Hepatocyte (in vitro differentiated cells): ENCODE data around the gene SV2C. TPM values are rescaled to one million over a fixed set of nuclear protein-coding genes. Genes with fewer than 3 reads are reported as not detected.

ENCODE experiments used
- DNase-seq: peaks from one replicate; pipeline ENCODE4 v3.0.0-alpha.2; 2016; ENCODE audit warnings: low spot score
- H2AFZ ChIP-seq: fragments of 200-600 bp; sonication (generic); 2 replicates; pipeline ENCODE4 v1.6.0; 2016; ENCODE audit warnings: antibody characterized with exemption, mild to moderate bottlenecking
- H3K27ac ChIP-seq: fragments of 200-600 bp; sonication (generic); 2 replicates; pipeline ENCODE4 v1.5.1; 2016; ENCODE audit warnings: mild to moderate bottlenecking
- H3K27me3 ChIP-seq: fragments of 200-600 bp; sonication (generic); 2 replicates; pipeline ENCODE4 v1.6.1; 2016
- H3K36me3 ChIP-seq: fragments of 200-600 bp; sonication (generic); replicated peaks from 2 replicates; pipeline ENCODE4 v1.5.1; 2016; ENCODE audit warnings: low read depth; ENCODE audit not compliant: insufficient read depth
- H3K4me1 ChIP-seq: fragments of 200-600 bp; sonication (generic); 2 replicates; pipeline ENCODE4 v1.5.1; 2016; ENCODE audit warnings: mild to moderate bottlenecking, moderate library complexity; ENCODE audit not compliant: insufficient read depth
- H3K4me2 ChIP-seq: fragments of 200-600 bp; sonication (generic); 2 replicates; pipeline ENCODE4 v1.6.0; 2016
- H3K4me3 ChIP-seq: fragments of 200-600 bp; sonication (generic); 2 replicates; pipeline ENCODE4 v1.5.1; 2016; ENCODE audit warnings: mild to moderate bottlenecking
- H3K79me2 ChIP-seq: fragments of 200-600 bp; sonication (generic); 2 replicates; pipeline ENCODE4 v1.6.0; 2017; ENCODE audit warnings: mild to moderate bottlenecking
- H3K9me2 ChIP-seq: fragments of 200-600 bp; sonication (generic); replicated peaks from 2 replicates; pipeline ENCODE4 v1.6.0; 2017; ENCODE audit warnings: mild to moderate bottlenecking; ENCODE audit not compliant: insufficient read depth
- H3K9me3 ChIP-seq: fragments of 200-600 bp; sonication (generic); 2 replicates; pipeline ENCODE4 v1.5.1; 2016; ENCODE audit warnings: low read depth, mild to moderate bottlenecking
- H4K20me1 ChIP-seq: fragments of 200-600 bp; sonication (generic); 2 replicates; pipeline ENCODE4 v1.6.0; 2016; ENCODE audit warnings: mild to moderate bottlenecking; ENCODE audit not compliant: insufficient read depth, poor library complexity, severe bottlenecking
- CTCF ChIP-seq: fragments of 200-600 bp; sonication (generic); IDR thresholded peaks from 2 replicates; pipeline ENCODE4 v1.5.1; 2016; ENCODE audit warnings: antibody characterized with exemption, mild to moderate bottlenecking; ENCODE audit not compliant: poor library complexity
- EZH2 ChIP-seq: fragments of 200-600 bp; sonication (generic); IDR thresholded peaks from 2 replicates; pipeline ENCODE4 v1.6.1; 2016; ENCODE audit warnings: antibody characterized with exemption, mild to moderate bottlenecking, borderline replicate concordance
- EZH2phosphoT487 ChIP-seq: fragments of 200-600 bp; sonication (generic); IDR thresholded peaks from one replicate; pipeline ENCODE4 v1.6.1; 2018; ENCODE audit warnings: antibody characterized with exemption, mild to moderate bottlenecking, low read depth, moderate library complexity; ENCODE audit not compliant: unreplicated experiment, severe bottlenecking
- WGBS: methylation state at CpG from one replicate; pipeline ENCODE4 v1.1.6; 2016; ENCODE audit warnings: low lambda C conversion rate; ENCODE audit errors: missing lambda C conversion rate; 5-methylcytosine and 5-hydroxymethylcytosine counted together
- polyA plus RNA-seq: library from polyadenylated mRNA; unstranded; fragments of >200 nt; fragmentation: Nextera tagmentation; extraction: Ambion mirVana; gene quantifications from 2 replicates; pipeline ENCODE4 v1.2.1, GENCODE V29; 2016
- total RNA-seq: library from RNA; depleted of rRNA; stranded (reverse); fragments of >200 nt; gene quantifications from 2 replicates; pipeline ENCODE4 v1.2.3, GENCODE V29; 2014

SV2C gene
- total and polyA plus RNA-seq, 2 experiments from 2014 or later, result under 0.01 to 0.05 TPM

DNA sequence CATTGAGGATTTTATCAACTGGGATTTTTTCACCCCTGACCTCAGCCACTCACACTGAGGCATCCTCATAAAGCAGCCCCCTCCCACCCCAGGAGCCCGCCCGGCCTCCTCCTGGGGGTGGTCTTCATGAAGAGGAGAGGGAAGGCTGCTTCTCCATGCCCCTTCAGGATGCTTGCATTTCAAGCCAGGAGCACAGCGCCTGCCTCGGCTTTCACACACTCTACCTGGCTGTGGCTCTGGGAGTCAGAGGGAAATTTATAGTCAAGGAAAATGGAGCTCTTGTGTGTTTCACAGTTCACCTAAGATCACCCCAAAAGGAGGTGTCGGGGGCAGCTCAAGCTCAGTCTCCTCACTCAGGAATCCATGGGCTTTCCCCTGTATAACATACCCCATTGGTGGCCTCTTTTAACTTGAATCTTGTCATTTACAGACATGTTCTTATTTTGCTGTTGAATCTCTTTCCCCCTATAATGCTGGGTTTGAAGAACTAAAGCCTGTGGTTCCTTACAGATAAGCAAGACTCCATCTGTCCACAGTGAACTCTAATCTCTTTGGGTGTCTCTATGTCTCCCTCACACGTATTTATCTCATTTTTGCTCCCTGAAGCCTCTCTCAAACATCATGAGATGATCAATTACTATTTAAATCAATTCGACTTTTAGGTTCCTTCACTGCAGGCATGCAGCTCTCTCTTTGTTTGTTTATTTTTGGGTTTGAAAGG is 297.3 kb downstream of the SV2C start:
- no peaks in the 10 kb centered on the region for H3K27me3 ChIP-seq
- H3K27ac ChIP-seq, result no peak overlapping the region
- no peak for TF ChIP-seq CTCF
- no peak for TF ChIP-seq EZH2phosphoT487
- no peak for TF ChIP-seq EZH2
- DNase-seq, result no peak
- no peaks in the 10 kb centered on the region for H3K9me2 ChIP-seq
- no peak overlapping the region for H3K4me2 ChIP-seq
- H3K79me2 ChIP-seq, result no peaks in the 10 kb centered on the region
- H2AFZ ChIP-seq, result no peak overlapping the region
- no peak overlapping the region for H3K4me3 ChIP-seq
- no peaks in the 10 kb centered on the region for H3K36me3 ChIP-seq
- peaks cover 18% of the 10 kb centered on the region for H3K4me1 ChIP-seq
- WGBS, result 59% methylated on average over 7 of the region's 7 CpGs
- no peaks in the 10 kb centered on the region for H4K20me1 ChIP-seq
- no peaks in the 10 kb centered on the region for H3K9me3 ChIP-seq

DNA sequence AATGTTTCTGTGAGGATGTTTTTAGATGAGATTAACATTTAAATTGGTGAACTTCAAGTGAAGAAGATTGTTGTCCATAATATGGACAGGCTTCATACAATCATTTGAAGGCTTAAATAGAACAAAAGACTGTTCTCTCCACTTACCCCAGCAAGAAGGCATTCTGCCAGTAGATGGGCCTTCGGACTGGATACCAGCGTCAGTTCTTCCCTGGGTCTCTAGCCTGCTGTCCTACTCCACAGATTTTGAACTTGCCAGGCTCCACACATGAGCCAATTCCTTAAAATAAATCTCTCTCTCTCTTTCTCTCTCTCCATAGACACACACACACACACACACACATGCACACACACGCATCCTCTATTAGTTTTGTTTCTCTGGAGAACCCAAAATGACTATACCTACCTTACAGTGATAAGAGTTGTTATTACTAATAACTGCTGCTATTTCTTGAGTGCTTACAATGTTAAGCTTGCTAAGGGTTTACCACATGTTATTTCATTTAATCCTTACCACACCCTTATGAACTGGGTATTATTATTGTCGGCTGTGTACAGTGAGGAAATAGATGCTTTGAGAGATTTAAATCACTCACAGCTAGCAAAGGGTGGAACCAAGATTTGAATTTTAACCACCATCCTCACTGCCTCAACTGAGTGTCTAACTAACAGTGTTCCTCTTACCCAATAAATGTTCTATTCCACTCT is 300.1 kb downstream of the SV2C start:
- peaks cover 18% of the 10 kb centered on the region for H3K4me1 ChIP-seq
- no peak for TF ChIP-seq CTCF
- TF ChIP-seq EZH2, result no peak
- TF ChIP-seq EZH2phosphoT487, result no peak
- no peak overlapping the region for H2AFZ ChIP-seq
- H3K9me2 ChIP-seq, result no peaks in the 10 kb centered on the region
- 89% methylated on average over 4 of the region's 4 CpGs for WGBS
- H3K4me3 ChIP-seq, result no peak overlapping the region
- no peaks in the 10 kb centered on the region for H4K20me1 ChIP-seq
- no peaks in the 10 kb centered on the region for H3K27me3 ChIP-seq
- H3K36me3 ChIP-seq, result no peaks in the 10 kb centered on the region
- H3K4me2 ChIP-seq, result no peak overlapping the region
- no peak overlapping the region for H3K27ac ChIP-seq
- no peaks in the 10 kb centered on the region for H3K9me3 ChIP-seq
- no peaks in the 10 kb centered on the region for H3K79me2 ChIP-seq
- DNase-seq, result no peak

GRCh38 chr5:76384189-76384588 is 301.0 kb downstream of the SV2C start:
- Histone ChIP-seq H2AFZ (no peak overlapping the region), H3K27ac (no peak overlapping the region), H3K36me3 (no peaks in the 10 kb centered on the region), H3K9me3 (no peaks in the 10 kb centered on the region), H3K4me3 (no peak overlapping the region), H3K79me2 (no peaks in the 10 kb centered on the region), H3K27me3 (no peaks in the 10 kb centered on the region), H3K4me2 (peak overlapping the region; percentile 20), H4K20me1 (no peaks in the 10 kb centered on the region), H3K9me2 (no peaks in the 10 kb centered on the region), H3K4me1 (peaks cover 18% of the 10 kb centered on the region)
- TF ChIP-seq CTCF (no peak), EZH2 (no peak), EZH2phosphoT487 (no peak)
- DNase-seq, result no peak
- 7% methylated on average over 4 of the region's 4 CpGs for WGBS
